HFFc6 (cell line): ENCODE measurements around the gene ABCA4. TPM values are rescaled to one million over a fixed set of nuclear protein-coding genes. Genes with fewer than 3 reads are reported as not detected.

Experiments
- DNase-seq: peaks from one replicate; pipeline ENCODE4 v3.0.0-alpha.2; 2018
- H3K27ac Mint-ChIP-seq: 2 replicates; pipeline ENCODE4 v1.8.0; 2020; ENCODE audit warnings: mild to moderate bottlenecking, mixed read lengths
- H3K27me3 Mint-ChIP-seq: 2 replicates; pipeline ENCODE4 v1.8.0; 2021; ENCODE audit warnings: mild to moderate bottlenecking, moderate library complexity, mixed read lengths; ENCODE audit not compliant: insufficient read depth
- H3K36me3 Mint-ChIP-seq: 2 replicates; pipeline ENCODE4 v1.8.0; 2021; ENCODE audit warnings: low read depth, mixed read lengths
- H3K4me1 Mint-ChIP-seq: 2 replicates; pipeline ENCODE4 v1.8.0; 2020; ENCODE audit warnings: low read depth, mixed read lengths
- H3K4me3 Mint-ChIP-seq: 2 replicates; pipeline ENCODE4 v1.8.0; 2020; ENCODE audit warnings: mild to moderate bottlenecking, moderate library complexity, mixed read lengths
- H3K9me3 Mint-ChIP-seq: 2 replicates; pipeline ENCODE4 v1.8.0; 2020; ENCODE audit warnings: mild to moderate bottlenecking, mixed read lengths
- total RNA-seq, 6 experiments: library from RNA; stranded (reverse); fragmentation: NEBNext Ultra II Directional; extraction: Animal tissue kit (Norgen Biotek cat#: 25700); gene quantifications; 2 replicates in 1 of 6; 3 replicates in 5 of 6; pipeline ENCODE4 v1.2.3, GENCODE V29; 2021
- TF ChIP-seq, protein P1 (sequence below): fragments of 200-600 bp; sonication (generic); IDR thresholded peaks from 2 replicates; pipeline ENCODE4 v1.5.0; 2021; ENCODE audit warnings: antibody characterized with exemption, mild to moderate bottlenecking

ABCA4 gene
- total RNA-seq, 6 experiments from 2014 or later: 0.03 to 0.09 (median 0.05) TPM; not detected in 3

DNA sequence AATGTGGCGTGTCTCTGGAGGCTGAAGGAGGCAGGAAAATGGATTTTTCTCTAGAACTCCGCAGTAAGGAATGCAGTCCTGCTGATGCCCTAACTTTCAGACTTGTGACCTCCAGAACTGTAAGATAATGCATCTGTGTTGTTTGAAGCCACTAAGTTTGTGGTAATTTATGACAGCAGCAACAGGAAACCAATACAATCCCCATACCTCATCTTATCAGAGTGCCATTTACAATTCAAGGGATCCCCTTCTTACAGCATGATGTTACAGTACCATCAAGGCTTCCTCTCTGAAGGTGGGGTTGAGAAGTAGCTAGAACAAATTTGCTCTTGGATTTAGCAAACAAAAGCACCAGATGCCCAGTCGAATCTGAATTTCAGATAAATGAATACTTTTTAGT lies 21.6 kb downstream of the ABCA4 start:
- no peaks in the 10 kb centered on the region for H3K9me3 Mint-ChIP-seq
- H3K4me1 Mint-ChIP-seq: peaks cover 35% of the 10 kb centered on the region
- H3K27me3 Mint-ChIP-seq: peaks cover 17% of the 10 kb centered on the region
- no peak overlapping the region for H3K4me3 Mint-ChIP-seq
- no peak for DNase-seq
- no peak overlapping the region for H3K27ac Mint-ChIP-seq
- TF ChIP-seq, protein P1, sequence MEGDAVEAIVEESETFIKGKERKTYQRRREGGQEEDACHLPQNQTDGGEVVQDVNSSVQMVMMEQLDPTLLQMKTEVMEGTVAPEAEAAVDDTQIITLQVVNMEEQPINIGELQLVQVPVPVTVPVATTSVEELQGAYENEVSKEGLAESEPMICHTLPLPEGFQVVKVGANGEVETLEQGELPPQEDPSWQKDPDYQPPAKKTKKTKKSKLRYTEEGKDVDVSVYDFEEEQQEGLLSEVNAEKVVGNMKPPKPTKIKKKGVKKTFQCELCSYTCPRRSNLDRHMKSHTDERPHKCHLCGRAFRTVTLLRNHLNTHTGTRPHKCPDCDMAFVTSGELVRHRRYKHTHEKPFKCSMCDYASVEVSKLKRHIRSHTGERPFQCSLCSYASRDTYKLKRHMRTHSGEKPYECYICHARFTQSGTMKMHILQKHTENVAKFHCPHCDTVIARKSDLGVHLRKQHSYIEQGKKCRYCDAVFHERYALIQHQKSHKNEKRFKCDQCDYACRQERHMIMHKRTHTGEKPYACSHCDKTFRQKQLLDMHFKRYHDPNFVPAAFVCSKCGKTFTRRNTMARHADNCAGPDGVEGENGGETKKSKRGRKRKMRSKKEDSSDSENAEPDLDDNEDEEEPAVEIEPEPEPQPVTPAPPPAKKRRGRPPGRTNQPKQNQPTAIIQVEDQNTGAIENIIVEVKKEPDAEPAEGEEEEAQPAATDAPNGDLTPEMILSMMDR: no peak
- H3K36me3 Mint-ChIP-seq: no peaks in the 10 kb centered on the region

DNA sequence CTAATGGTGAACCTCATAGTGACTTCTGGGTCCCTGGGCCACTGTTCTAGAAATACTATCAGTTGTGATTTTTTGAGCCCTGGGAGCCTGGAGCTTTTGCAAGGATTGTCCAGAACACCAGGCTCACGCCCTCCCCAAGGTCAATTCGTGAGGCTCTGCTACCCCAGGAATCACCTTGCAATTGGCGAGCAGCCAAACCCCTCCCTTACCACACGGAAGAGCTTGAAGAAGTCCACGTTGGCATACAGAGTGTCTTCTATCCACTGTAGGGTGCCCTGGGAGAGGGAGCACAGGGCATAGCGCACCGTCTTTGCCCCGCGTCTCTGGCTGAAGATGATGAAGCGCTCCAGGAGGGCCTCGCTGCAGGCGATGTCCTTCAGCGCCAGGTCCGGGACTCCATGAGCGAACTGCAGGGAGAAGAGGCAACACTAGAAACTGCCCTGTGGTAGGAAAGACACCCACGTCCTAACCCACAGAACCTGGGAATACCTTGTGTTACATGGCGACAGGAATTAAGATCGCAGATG lies 22.3 kb downstream of the ABCA4 start:
- H3K4me3 Mint-ChIP-seq: no peak overlapping the region
- H3K27ac Mint-ChIP-seq: no peak overlapping the region
- peaks cover 16% of the 10 kb centered on the region for H3K27me3 Mint-ChIP-seq
- no peaks in the 10 kb centered on the region for H3K36me3 Mint-ChIP-seq
- H3K9me3 Mint-ChIP-seq: no peaks in the 10 kb centered on the region
- TF ChIP-seq, protein P1: no peak
- H3K4me1 Mint-ChIP-seq: peaks cover 42% of the 10 kb centered on the region
- no peak for DNase-seq

DNA sequence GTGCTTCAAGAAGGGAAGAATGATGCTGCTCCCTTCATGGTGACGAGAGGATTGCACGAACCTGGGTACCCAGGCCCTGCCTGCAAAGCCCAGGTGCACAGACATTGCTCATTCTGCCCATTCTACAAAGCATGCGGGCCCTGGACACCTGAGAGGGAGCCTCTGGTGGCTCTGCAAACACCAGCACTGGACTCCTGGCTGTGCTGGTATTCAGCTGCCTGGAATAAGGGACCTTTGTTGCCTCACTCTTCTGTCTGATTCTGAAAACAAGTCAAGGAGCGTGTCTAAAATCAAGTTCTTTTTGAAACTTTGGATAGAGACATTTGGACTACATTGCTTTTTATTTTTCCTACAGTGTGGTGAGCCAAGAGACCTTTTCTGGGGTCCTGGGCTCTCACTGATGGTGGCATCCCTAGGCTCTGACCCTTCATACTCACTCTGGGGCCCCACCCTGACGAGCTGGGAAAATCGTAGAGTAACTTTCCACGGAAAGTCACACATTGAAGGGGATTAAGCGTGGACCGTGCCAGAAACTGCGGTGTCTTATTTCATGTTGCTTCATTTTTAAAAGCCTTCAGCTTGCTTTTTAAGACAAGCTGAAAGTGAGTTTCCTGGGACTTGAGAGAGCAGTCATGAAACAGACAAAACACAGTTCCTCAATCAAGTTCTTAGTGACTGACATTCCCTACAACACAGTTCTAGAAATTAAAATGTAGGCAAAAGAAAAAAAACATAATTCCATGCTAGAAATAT lies 24.0 kb downstream of the ABCA4 start:
- Mint-ChIP-seq H3K27ac (no peak overlapping the region), H3K36me3 (no peaks in the 10 kb centered on the region), H3K27me3 (peaks cover 5% of the 10 kb centered on the region), H3K4me1 (peaks cover 49% of the 10 kb centered on the region), H3K9me3 (no peaks in the 10 kb centered on the region), H3K4me3 (no peak overlapping the region)
- DNase-seq: no peak
- TF ChIP-seq, protein P1: no peak

DNA sequence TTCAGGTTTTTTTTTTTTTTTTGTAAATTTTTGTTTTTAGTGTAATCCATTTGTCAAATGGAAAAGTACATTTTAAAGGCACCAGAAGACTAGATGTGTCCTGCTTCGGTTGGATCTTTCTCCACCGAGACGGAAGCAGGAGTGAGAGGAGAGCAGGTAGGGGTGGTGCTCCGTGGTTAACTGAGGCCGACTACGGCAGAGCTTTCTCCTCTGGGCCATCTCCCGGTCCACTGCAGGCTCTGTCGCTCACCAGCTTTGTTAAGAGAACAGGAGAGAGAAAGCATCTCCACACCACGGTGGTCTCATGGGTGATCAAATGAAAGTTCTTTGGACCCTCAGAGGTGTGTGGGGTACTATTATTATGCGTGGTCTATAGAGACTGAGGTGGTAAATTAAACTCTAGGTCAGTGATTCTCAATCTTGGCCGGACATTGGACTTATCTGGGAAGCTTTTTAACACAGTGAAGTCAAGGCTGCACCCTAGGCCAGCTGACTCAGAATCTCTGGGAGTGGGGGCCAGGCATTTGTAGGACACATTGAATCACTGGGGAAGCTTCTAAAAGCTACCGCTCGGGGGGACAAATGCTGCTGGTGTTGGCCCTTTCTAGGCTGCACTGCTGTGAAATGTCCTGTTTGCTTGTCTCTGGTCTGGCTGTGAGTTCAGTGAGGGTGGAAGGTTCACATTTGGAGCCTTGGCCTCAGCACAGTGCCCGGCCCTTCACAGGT lies 25.0 kb downstream of the ABCA4 start:
- no peak overlapping the region; the same call in 1 of the 2 replicates for H3K27ac Mint-ChIP-seq
- H3K27me3 Mint-ChIP-seq: peaks cover 7% of the 10 kb centered on the region
- H3K36me3 Mint-ChIP-seq: no peaks in the 10 kb centered on the region
- peak; percentile 23 for DNase-seq
- TF ChIP-seq, protein P1: no peak
- H3K4me1 Mint-ChIP-seq: peaks cover 43% of the 10 kb centered on the region
- H3K9me3 Mint-ChIP-seq: no peaks in the 10 kb centered on the region
- no peak overlapping the region for H3K4me3 Mint-ChIP-seq

DNA sequence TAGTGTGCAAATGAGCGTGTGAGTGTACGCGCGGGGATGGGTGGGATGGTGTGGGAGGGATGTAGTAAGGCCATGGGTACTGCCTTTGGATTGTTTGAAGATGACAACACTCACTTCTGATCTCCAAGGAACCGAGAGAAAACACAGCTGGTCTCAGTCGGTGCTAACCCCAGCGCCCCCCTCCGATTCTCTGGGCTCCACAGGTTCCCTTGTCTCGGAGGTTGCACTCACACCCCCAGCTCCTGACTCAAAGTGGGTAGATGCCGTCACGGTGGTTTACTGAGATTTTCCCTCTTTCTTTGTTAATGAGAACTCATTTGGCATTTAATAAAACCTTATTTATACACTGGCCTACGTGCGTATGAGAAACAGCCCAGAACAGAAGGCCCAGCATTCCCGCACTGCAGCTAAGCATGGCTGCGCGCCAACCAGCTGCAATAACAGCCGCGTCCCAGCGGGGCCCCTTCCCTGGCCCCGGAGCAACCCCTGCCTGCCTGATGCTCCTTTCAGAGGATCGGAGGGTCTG lies 25.8 kb downstream of the ABCA4 start:
- Mint-ChIP-seq H3K27me3 (peaks cover 11% of the 10 kb centered on the region), H3K4me1 (peaks cover 36% of the 10 kb centered on the region), H3K4me3 (0 out of 2 replicates have a peak overlapping the region, but pooled peaks have one; percentile 16), H3K9me3 (no peaks in the 10 kb centered on the region), H3K27ac (no peak overlapping the region), H3K36me3 (no peaks in the 10 kb centered on the region)
- TF ChIP-seq, protein P1: no peak
- peak; percentile 21 for DNase-seq
